Measurements from ENCODE around the gene CRYBB3. TPM values are rescaled to one million over a fixed set of nuclear protein-coding genes. Genes with fewer than 3 reads are reported as not detected.

The CRYBB3 gene
- total RNA-seq, 1 experiment from 2014 or later = 0.67 TPM

DNA sequence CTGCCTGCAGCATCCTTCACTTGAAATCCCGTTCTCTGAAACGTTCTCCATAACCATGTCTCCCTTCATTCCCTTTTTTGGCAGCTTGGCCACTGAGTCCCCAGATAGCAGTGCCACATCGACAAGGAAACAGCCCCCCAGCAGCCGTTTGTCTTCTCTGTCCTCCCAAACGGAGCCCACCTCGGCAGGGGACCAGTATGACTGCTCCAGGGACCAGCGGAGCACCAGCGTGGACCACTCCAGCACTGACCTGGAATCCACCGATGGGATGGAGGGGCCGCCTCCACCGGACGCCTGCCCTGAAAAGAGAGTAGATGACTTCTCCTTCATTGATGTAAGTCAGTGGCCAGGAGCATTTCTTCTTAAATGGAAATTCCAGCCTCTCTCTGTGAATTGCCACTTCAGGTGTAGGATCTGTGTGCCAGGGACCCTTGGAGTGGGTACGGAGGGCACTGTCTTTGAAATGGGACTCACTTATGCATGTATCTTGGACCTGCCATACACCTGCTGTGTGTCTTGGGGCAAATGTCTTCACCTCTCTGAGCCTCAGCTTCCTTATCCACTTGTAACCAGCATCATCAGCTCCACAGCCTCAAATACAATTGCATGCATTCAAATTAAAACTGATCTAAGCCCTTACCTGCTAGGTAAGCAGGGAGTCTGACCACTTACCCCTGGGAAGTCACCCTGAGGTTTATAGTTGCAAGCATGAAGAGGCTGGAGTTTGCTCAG, 25.3 kb upstream of the CRYBB3 start:
- ChIA-PET CTCF (no interaction called here), POLR2A (no interaction called here)
- no peaks in the 10 kb centered on the region for H3K27me3 ChIP-seq (ENCODE audit: control insufficient read depth, insufficient read depth, low read length)
- in situ Hi-C loops (cut with HindIII; ENCODE audit: low pct_unique_long_range_greater_than_20kb, low sequenced_read_pairs) (no loop called here), intact Hi-C loops (cut with micrococcal nuclease; ENCODE audit: unreplicated experiment) (no loop called here)
- no peak overlapping the region for H3K27ac ChIP-seq (ENCODE audit: low read length)
- no peaks in the 10 kb centered on the region for H3K4me1 ChIP-seq (ENCODE audit: control insufficient read depth, insufficient read depth, low read length)
- BruUV-seq (replicated peaks) = no TSS peak
- H3K4me3 ChIP-seq (ENCODE audit: low read depth in 2 of 2, low read length in 2 of 2) = no peak overlapping the region
- DNase-seq (ENCODE audit: low read depth, low spot score) (no peak), ATAC-seq (no peak)
- no peaks in the 10 kb centered on the region for H3K9me3 ChIP-seq (ENCODE audit: control insufficient read depth, insufficient read depth, low read depth, low read length)
- TF ChIP-seq, protein P1, sequence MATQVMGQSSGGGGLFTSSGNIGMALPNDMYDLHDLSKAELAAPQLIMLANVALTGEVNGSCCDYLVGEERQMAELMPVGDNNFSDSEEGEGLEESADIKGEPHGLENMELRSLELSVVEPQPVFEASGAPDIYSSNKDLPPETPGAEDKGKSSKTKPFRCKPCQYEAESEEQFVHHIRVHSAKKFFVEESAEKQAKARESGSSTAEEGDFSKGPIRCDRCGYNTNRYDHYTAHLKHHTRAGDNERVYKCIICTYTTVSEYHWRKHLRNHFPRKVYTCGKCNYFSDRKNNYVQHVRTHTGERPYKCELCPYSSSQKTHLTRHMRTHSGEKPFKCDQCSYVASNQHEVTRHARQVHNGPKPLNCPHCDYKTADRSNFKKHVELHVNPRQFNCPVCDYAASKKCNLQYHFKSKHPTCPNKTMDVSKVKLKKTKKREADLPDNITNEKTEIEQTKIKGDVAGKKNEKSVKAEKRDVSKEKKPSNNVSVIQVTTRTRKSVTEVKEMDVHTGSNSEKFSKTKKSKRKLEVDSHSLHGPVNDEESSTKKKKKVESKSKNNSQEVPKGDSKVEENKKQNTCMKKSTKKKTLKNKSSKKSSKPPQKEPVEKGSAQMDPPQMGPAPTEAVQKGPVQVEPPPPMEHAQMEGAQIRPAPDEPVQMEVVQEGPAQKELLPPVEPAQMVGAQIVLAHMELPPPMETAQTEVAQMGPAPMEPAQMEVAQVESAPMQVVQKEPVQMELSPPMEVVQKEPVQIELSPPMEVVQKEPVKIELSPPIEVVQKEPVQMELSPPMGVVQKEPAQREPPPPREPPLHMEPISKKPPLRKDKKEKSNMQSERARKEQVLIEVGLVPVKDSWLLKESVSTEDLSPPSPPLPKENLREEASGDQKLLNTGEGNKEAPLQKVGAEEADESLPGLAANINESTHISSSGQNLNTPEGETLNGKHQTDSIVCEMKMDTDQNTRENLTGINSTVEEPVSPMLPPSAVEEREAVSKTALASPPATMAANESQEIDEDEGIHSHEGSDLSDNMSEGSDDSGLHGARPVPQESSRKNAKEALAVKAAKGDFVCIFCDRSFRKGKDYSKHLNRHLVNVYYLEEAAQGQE (IDR thresholded peaks at IDR 0.05; ENCODE audit: insufficient read depth in 1 of 2, low read depth in 2 of 2, low read length in 1 of 2) = no peak
- no peak for TF ChIP-seq SIN3A (IDR thresholded peaks at IDR 0.05; ENCODE audit: borderline replicate concordance, insufficient read depth, low read depth, low read length)
- TF ChIP-seq POLR2AphosphoS5 (IDR thresholded peaks at IDR 0.05; ENCODE audit: low read depth, low read length) = no peak
- no peak for TF ChIP-seq TCF7L2 (IDR thresholded peaks at IDR 0.05; ENCODE audit: low read depth, low read length)
- H3K36me3 ChIP-seq (ENCODE audit: control insufficient read depth, insufficient read depth, low read length) = no peaks in the 10 kb centered on the region; the same call in 1 of the 2 replicates

DNA sequence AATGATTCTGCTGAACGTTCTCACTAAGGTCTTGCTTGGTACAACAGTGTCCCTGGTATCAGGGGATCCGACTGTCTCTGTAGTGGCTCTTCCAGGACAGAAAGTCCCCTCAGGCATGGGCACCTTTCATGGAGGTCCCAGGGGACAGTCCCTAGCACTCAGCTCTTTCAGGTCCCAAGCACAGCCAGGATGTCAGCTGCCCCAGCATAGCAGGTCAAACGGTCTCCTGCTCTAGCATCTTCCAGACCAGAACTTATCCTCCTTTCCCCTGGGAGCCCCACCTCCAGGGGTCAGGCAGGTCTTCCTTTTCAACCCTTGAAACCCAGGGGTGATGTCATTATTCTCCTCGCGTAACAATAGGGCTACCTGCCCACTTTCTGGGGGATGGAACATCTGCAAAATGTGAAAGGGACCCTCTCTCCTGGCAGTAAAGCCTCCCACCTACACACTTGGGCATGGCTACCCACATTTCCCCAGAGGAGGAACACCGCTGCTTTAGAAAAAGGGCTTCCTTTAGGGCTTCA, 24.7 kb upstream of the CRYBB3 start:
- Histone ChIP-seq H3K9me3 (ENCODE audit: control insufficient read depth, insufficient read depth, low read depth, low read length) (no peaks in the 10 kb centered on the region), H3K4me1 (ENCODE audit: control insufficient read depth, insufficient read depth, low read length) (no peaks in the 10 kb centered on the region), H3K27ac (ENCODE audit: low read length) (no peak overlapping the region), H3K36me3 (ENCODE audit: control insufficient read depth, insufficient read depth, low read length) (no peaks in the 10 kb centered on the region; the same call in 1 of the 2 replicates), H3K4me3 (ENCODE audit: low read depth in 2 of 2, low read length in 2 of 2) (no peak overlapping the region), H3K27me3 (ENCODE audit: control insufficient read depth, insufficient read depth, low read length) (no peaks in the 10 kb centered on the region)
- DNase-seq (ENCODE audit: low read depth, low spot score) = no peak
- no TSS peak for BruUV-seq (replicated peaks)
- TF ChIP-seq POLR2AphosphoS5 (IDR thresholded peaks at IDR 0.05; ENCODE audit: low read depth, low read length) (no peak), TCF7L2 (IDR thresholded peaks at IDR 0.05; ENCODE audit: low read depth, low read length) (no peak), SIN3A (IDR thresholded peaks at IDR 0.05; ENCODE audit: borderline replicate concordance, insufficient read depth, low read depth, low read length) (no peak)
- TF ChIP-seq, protein P2, sequence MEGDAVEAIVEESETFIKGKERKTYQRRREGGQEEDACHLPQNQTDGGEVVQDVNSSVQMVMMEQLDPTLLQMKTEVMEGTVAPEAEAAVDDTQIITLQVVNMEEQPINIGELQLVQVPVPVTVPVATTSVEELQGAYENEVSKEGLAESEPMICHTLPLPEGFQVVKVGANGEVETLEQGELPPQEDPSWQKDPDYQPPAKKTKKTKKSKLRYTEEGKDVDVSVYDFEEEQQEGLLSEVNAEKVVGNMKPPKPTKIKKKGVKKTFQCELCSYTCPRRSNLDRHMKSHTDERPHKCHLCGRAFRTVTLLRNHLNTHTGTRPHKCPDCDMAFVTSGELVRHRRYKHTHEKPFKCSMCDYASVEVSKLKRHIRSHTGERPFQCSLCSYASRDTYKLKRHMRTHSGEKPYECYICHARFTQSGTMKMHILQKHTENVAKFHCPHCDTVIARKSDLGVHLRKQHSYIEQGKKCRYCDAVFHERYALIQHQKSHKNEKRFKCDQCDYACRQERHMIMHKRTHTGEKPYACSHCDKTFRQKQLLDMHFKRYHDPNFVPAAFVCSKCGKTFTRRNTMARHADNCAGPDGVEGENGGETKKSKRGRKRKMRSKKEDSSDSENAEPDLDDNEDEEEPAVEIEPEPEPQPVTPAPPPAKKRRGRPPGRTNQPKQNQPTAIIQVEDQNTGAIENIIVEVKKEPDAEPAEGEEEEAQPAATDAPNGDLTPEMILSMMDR (IDR thresholded peaks at IDR 0.05) = no peak
- TF ChIP-seq, protein P1 (IDR thresholded peaks at IDR 0.05; ENCODE audit: insufficient read depth in 1 of 2, low read depth in 2 of 2, low read length in 1 of 2) = no peak
- POLR2A ChIA-PET = no interaction called here
- intact Hi-C loops (cut with micrococcal nuclease; ENCODE audit: unreplicated experiment) (no loop called here), in situ Hi-C loops (cut with HindIII; ENCODE audit: low pct_unique_long_range_greater_than_20kb, low sequenced_read_pairs) (no loop called here)
- no peak for ATAC-seq
- CTCF ChIA-PET = no interaction called here

All from Panc1 (cell line).